Neural cell (in vitro differentiated cells): Measurements from ENCODE around the gene RBM25.

Experiments used
- CTCF ChIP-seq: fragments of 450-650 bp; IDR thresholded peaks from 2 replicates; pipeline ENCODE4 v1.5.1; 2014; ENCODE audit warnings: antibody characterized with exemption, mild to moderate bottlenecking, moderate library complexity; ENCODE audit not compliant: poor library complexity, severe bottlenecking
- EP300 ChIP-seq: fragments of 450-650 bp; conservative IDR thresholded peaks from 2 replicates; pipeline ENCODE4 v1.6.1; 2014; ENCODE audit warnings: antibody characterized with exemption, mild to moderate bottlenecking, moderate library complexity; ENCODE audit not compliant: poor library complexity, severe bottlenecking
- EZH2 ChIP-seq: fragments of 200-600, 300-800 bp; shearing (Covaris generic), sonication (generic); IDR thresholded peaks from 2 replicates; pipeline ENCODE4 v1.6.1; 2014; ENCODE audit warnings: antibody characterized with exemption, low read length, borderline replicate concordance, mild to moderate bottlenecking; ENCODE audit not compliant: insufficient read depth, poor library complexity, severe bottlenecking
- MXI1 ChIP-seq: fragments of 450-650 bp; conservative IDR thresholded peaks from 2 replicates; pipeline ENCODE4 v1.6.1; 2014; ENCODE audit warnings: antibody characterized with exemption, mild to moderate bottlenecking; ENCODE audit not compliant: poor library complexity, severe bottlenecking
- POLR2AphosphoS5 ChIP-seq: IDR thresholded peaks from 2 replicates; pipeline ENCODE4 v1.6.1; 2012
- RAD21 ChIP-seq: fragments of 450-650 bp; conservative IDR thresholded peaks from 2 replicates; pipeline ENCODE4 v1.6.1; 2014; ENCODE audit warnings: antibody characterized with exemption, mild to moderate bottlenecking, moderate library complexity
- REST ChIP-seq: IDR thresholded peaks from 2 replicates; pipeline ENCODE4 v1.6.1; 2012; ENCODE audit warnings: borderline replicate concordance
- SMC3 ChIP-seq: fragments of 450-650 bp; conservative IDR thresholded peaks from 2 replicates; pipeline ENCODE4 v1.6.1; 2014; ENCODE audit warnings: antibody characterized with exemption, mild to moderate bottlenecking, moderate library complexity; ENCODE audit not compliant: poor library complexity
- TAF1 ChIP-seq: IDR thresholded peaks from 2 replicates; pipeline ENCODE4 v1.6.1; 2012; ENCODE audit warnings: low read depth

GRCh38 chr14:73133795-73134194 is 75.5 kb downstream of the RBM25 start:
- TF ChIP-seq CTCF (no peak), EZH2 (no peak), EP300 (no peak), POLR2AphosphoS5 (no peak), SMC3 (no peak), RAD21 (no peak), REST (no peak), TAF1 (no peak), MXI1 (no peak)
